Measurements from ENCODE around the gene FKBP2. TPM values are rescaled to one million over a fixed set of nuclear protein-coding genes. Genes with fewer than 3 reads are reported as not detected.
A peak's percentile ranks its signal among the peaks of the same experiment; 100 is the strongest.

Gene FKBP2
- total RNA-seq, 6 experiments from 2014 or later: 49.4 to 108 (median 66.7) TPM

DNA sequence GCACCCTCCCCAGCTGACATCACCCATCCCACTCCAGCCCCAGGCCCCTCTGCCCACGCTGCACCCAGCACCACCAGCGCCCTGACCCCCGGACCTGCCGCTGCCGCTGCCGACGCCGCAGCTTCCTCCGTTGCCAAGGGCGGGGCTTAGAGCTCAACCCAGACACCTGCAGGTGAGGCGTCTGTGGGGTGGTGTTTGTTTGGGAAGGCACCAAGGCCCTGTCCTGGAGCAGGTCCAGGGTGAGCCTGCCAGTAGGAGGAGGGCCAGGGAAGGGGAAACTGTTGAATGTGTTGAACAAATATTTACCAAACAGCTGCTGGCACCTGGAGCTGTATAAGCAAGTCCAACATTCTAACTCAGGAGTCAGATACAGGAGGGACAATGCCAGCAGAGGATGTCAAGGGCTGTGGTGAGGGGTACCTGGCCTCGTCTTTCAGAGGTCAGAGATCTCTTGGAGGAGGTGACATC, 3.4 kb upstream of the FKBP2 start:
- intact Hi-C loops (cut with DNase I): no loop called here
- peak; percentile 90 to 96 (median 95) for DNase-seq
- Histone ChIP-seq H3K4me3 (no peak overlapping the region), H3K4me1 (peaks cover 0 to 40% (median 12%) of the 10 kb centered on the region in 4 donors), H3K27ac (peak overlapping the region in 2 of 3 donors; percentile 5 to 97), H3K36me3 (no peaks in the 10 kb centered on the region), H3K9me3 (no peaks in the 10 kb centered on the region), H3K27me3 (no peaks in the 10 kb centered on the region)
- TF ChIP-seq, protein P1, sequence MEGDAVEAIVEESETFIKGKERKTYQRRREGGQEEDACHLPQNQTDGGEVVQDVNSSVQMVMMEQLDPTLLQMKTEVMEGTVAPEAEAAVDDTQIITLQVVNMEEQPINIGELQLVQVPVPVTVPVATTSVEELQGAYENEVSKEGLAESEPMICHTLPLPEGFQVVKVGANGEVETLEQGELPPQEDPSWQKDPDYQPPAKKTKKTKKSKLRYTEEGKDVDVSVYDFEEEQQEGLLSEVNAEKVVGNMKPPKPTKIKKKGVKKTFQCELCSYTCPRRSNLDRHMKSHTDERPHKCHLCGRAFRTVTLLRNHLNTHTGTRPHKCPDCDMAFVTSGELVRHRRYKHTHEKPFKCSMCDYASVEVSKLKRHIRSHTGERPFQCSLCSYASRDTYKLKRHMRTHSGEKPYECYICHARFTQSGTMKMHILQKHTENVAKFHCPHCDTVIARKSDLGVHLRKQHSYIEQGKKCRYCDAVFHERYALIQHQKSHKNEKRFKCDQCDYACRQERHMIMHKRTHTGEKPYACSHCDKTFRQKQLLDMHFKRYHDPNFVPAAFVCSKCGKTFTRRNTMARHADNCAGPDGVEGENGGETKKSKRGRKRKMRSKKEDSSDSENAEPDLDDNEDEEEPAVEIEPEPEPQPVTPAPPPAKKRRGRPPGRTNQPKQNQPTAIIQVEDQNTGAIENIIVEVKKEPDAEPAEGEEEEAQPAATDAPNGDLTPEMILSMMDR (IDR thresholded peaks at IDR 0.05): no peak
- TF ChIP-seq POLR2A (IDR thresholded peaks at IDR 0.05): peak; percentile 72
- ATAC-seq: peak; percentile 29 to 48 (median 37)
- WGBS (ENCODE audit: insufficient coverage, low coverage, low lambda C conversion rate, missing lambda C conversion rate): 41% methylated on average over 11 of the region's 12 CpGs

DNA sequence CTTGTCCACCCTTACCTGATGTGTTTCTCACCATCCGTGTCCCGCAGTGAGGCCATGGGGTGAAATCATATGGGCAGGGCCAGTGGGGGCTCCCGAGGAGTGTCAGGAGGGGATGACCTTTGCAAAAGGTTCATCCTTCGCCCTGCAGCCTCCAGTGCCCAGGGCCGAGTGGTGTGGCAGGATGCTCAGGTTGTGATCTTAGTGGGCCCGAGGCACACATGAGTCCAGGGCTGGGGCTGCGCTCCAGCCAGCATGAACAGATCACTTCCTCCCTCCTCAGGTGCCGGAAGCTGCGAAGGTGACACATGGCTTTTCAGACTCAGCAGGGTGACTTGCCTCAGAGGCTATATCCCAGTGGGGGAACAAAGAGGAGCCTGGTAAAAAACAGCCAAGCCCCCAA, 2.8 kb upstream of the FKBP2 start:
- Histone ChIP-seq H3K27me3 (no peaks in the 10 kb centered on the region), H3K4me1 (peaks cover 0 to 42% (median 14%) of the 10 kb centered on the region in 4 donors), H3K36me3 (no peaks in the 10 kb centered on the region), H3K27ac (peak overlapping the region in 2 of 3 donors; percentile 5 to 97), H3K9me3 (no peaks in the 10 kb centered on the region), H3K4me3 (no peak overlapping the region)
- intact Hi-C loops (cut with DNase I): no loop called here
- ATAC-seq (no peak), DNase-seq (peak in 2 of 3 donors; percentile 26 to 56)
- WGBS (ENCODE audit: insufficient coverage, low coverage, low lambda C conversion rate, missing lambda C conversion rate): 33% methylated on average over 3 of the region's 9 CpGs
- TF ChIP-seq, protein P1 (IDR thresholded peaks at IDR 0.05): no peak
- no peak for TF ChIP-seq POLR2A (IDR thresholded peaks at IDR 0.05)

DNA sequence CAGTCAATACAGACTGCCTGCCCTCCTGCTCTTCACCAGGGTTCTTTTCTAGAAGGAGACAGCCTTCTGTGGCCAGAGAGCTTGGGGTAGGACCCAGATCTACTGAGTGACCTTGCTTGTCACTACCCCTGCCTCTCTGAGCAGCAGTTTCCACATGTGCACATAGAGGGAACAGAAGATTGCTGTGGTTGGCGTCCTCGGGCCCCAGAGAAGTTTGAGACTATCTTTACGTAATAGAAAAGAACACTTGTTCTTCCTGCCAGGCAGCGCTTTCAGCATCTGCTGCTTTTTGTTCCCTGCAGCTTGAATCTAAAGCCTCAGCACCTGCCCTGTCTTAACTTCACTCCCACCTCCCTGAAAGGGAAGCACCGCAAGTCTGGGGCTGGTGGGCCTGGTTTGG, 1.9 kb upstream of the FKBP2 start:
- WGBS (ENCODE audit: insufficient coverage, low coverage, low lambda C conversion rate, missing lambda C conversion rate): no CpG with 5 or more reads among the region's 5 CpGs
- H3K9me3 ChIP-seq: no peaks in the 10 kb centered on the region
- intact Hi-C loops (cut with DNase I): no loop called here
- H3K4me3 ChIP-seq: no peak overlapping the region
- peak overlapping the region in 2 of 3 donors; percentile 97 to 98 for H3K27ac ChIP-seq
- TF ChIP-seq, protein P1 (IDR thresholded peaks at IDR 0.05): no peak
- no peak for TF ChIP-seq POLR2A (IDR thresholded peaks at IDR 0.05)
- DNase-seq (no peak), ATAC-seq (no peak)
- H3K36me3 ChIP-seq: peaks cover 0 to 5% (median 2%) of the 10 kb centered on the region in 4 donors
- H3K27me3 ChIP-seq: no peaks in the 10 kb centered on the region
- peaks cover 0 to 40% (median 14%) of the 10 kb centered on the region in 4 donors for H3K4me1 ChIP-seq

DNA sequence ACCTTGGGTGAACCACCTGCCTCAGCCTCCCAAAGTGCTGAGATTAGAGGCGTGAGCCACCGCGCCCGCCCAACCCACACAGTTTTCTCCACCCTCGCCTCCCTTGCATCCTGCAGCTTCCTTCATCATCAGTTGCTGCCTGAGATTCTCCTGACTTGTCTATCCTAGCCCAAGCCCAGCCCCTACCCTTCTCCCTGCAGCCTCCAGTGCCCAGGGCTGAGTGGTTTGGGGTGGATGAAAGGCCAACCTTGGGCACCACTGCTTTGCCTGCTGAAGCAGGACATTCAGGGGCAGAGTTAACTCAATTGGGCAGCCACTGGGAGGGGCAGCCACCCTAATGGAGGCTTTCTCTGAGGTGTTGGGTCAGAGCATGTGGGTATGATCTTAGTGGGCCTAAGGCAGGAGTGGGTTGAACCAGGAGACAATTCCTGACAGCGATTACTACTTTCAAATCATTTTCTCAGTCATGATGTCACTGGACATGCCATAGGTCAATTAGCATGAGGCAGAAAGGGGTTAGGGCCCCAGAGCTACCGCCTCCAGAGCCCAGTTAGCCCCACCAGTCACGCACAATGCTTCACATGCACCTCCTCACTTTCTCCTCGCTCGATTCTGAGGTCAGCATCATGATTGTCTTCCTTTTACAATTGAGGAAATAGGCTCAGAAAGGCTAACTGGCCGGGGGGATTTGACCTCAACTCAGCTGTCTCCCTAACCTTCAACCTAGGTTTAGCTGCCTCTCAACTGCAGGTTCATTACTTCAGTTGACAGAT, 1.0 kb upstream of the FKBP2 start:
- H3K27ac ChIP-seq: peak overlapping the region; percentile 96 to 98 (median 97)
- no peaks in the 10 kb centered on the region for H3K9me3 ChIP-seq
- peaks cover 0 to 38% (median 14%) of the 10 kb centered on the region in 4 donors for H3K4me1 ChIP-seq
- peaks cover 0 to 5% (median 2%) of the 10 kb centered on the region in 4 donors for H3K36me3 ChIP-seq
- WGBS (ENCODE audit: insufficient coverage, low coverage, low lambda C conversion rate, missing lambda C conversion rate): 57% methylated on average over 4 of the region's 11 CpGs
- H3K27me3 ChIP-seq: no peaks in the 10 kb centered on the region
- intact Hi-C loops (cut with DNase I): no loop called here
- H3K4me3 ChIP-seq: peak overlapping the region; percentile 93 to 98 (median 98)
- peak in 1 of 3 donors; percentile 43 for DNase-seq
- ATAC-seq: no peak
- TF ChIP-seq POLR2A (IDR thresholded peaks at IDR 0.05): no peak
- TF ChIP-seq, protein P1 (IDR thresholded peaks at IDR 0.05): no peak
